Activated CD4-positive, alpha-beta T cell treated with anti-CD3 and anti-CD28 coated beads, Interleukin-2, amount 10 ng/mL, durations not matched to agents 7 days and 5 days (primary cell): ENCODE measurements around the gene CAGE1. TPM values are rescaled to one million over a fixed set of nuclear protein-coding genes. Genes with fewer than 3 reads are reported as not detected.

Experiments used
- CTCF ChIA-PET: fragments of 350-600 bp; sonication (Branson Sonifier 250); formaldehyde crosslinking; loops from one replicate; lab custom pipeline; 2021; ENCODE audit warnings: antibody characterized with exemption; lab: Charles Lee
- POLR2A ChIA-PET: fragments of 350-600 bp; sonication (Branson Sonifier 250); formaldehyde crosslinking; loops from one replicate; lab custom pipeline; 2021; ENCODE audit warnings: antibody characterized with exemption; lab: Charles Lee
- DNase-seq: peaks from one replicate; pipeline ENCODE4 v3.0.0-alpha.2; 2020
- H3K27ac Mint-ChIP-seq: one replicate; pipeline ENCODE4 v1.8.0; 2021; ENCODE audit warnings: mild to moderate bottlenecking, moderate library complexity, mixed read lengths
- H3K27me3 Mint-ChIP-seq: one replicate; pipeline ENCODE4 v1.8.0; 2021; ENCODE audit warnings: mixed read lengths
- H3K36me3 Mint-ChIP-seq: one replicate; pipeline ENCODE4 v1.8.0; 2021; ENCODE audit warnings: low read depth, mixed read lengths
- H3K4me1 Mint-ChIP-seq: one replicate; pipeline ENCODE4 v1.8.0; 2021; ENCODE audit warnings: mixed read lengths
- H3K4me3 Mint-ChIP-seq: one replicate; pipeline ENCODE4 v1.8.0; 2021; ENCODE audit warnings: mild to moderate bottlenecking, moderate library complexity, mixed read lengths
- H3K9me3 Mint-ChIP-seq: one replicate; pipeline ENCODE4 v1.8.0; 2021; ENCODE audit warnings: mixed read lengths
- total RNA-seq, 2 experiments: library from RNA; stranded (reverse); gene quantifications; one replicate each; pipeline ENCODE4 v1.2.3, GENCODE V29; 2021

Gene CAGE1
- total RNA-seq, 2 experiments from 2014 or later = 0.12 TPM; not detected in 1

GRCh38 chr6:7312616-7313504, 76.7 kb downstream of the CAGE1 start, which contains the start of gene SSR1:
SSR1 (minus strand) TSS chr6:7313199; CDS start chr6:7313120, 79 bp downstream.
- Mint-ChIP-seq H3K36me3 (peaks cover 38% of the 10 kb centered on the region), H3K9me3 (peaks cover 2% of the 10 kb centered on the region), H3K27ac (peak within 1 kb of the TSS; percentile 93), H3K4me3 (peak within 1 kb of the TSS; percentile 96), H3K4me1 (peaks cover 53% of the 10 kb centered on the region), H3K27me3 (no peaks in the 10 kb centered on the region)
- ChIA-PET POLR2A (interaction anchor here (0.6 kb wide), 1 partner anchor 77 kb away, joined by 3 read pairs; the partner anchor contains the start of genes CAGE1 and RIOK1), CTCF (interaction anchor here (0.5 to 2.3 kb wide), 5 partner anchors 9 to 37 kb away, joined by 3 to 7 read pairs (median 3); no protein-coding TSS in a partner anchor)
- peak; percentile 95 for DNase-seq

- peaks cover 44% of the 10 kb centered on the region for H3K36me3 Mint-ChIP-seq
- POLR2A ChIA-PET = no interaction called here
- H3K27ac Mint-ChIP-seq = peak overlapping the region; percentile 93
- no peaks in the 10 kb centered on the region for H3K27me3 Mint-ChIP-seq
- DNase-seq = peak; percentile 55
- peaks cover 58% of the 10 kb centered on the region for H3K4me1 Mint-ChIP-seq
- CTCF ChIA-PET = interaction anchor here (0.5 to 1.0 kb wide), 2 partner anchors 9 to 32 kb away, joined by 3 to 5 read pairs; no protein-coding TSS in a partner anchor
- H3K9me3 Mint-ChIP-seq = peaks cover 2% of the 10 kb centered on the region
- H3K4me3 Mint-ChIP-seq = peak overlapping the region; percentile 96
Observed at GRCh38 chr6:7311917-7312615, 77.5 kb downstream of the CAGE1 start.

- peaks cover 46% of the 10 kb centered on the region for H3K36me3 Mint-ChIP-seq
Observed at GRCh38 chr6:7311176-7311575, 78.4 kb downstream of the CAGE1 start.

GRCh38 chr6:7309050-7309449, 80.5 kb downstream of the CAGE1 start:
- no peak for DNase-seq
- no peak overlapping the region for H3K4me3 Mint-ChIP-seq
- H3K4me1 Mint-ChIP-seq = peaks cover 65% of the 10 kb centered on the region
- ChIA-PET CTCF (no interaction called here), POLR2A (interaction anchor here (0.7 kb wide), 1 partner anchor 628 kb away, joined by 3 read pairs; no protein-coding TSS in a partner anchor)
- peaks cover 2% of the 10 kb centered on the region for H3K9me3 Mint-ChIP-seq
- H3K27me3 Mint-ChIP-seq = no peaks in the 10 kb centered on the region
- peaks cover 58% of the 10 kb centered on the region for H3K36me3 Mint-ChIP-seq
- H3K27ac Mint-ChIP-seq = peak overlapping the region; percentile 34

More at GRCh38 chr6:7311176-7311575, 78.4 kb downstream of the CAGE1 start:
- peaks cover 2% of the 10 kb centered on the region for H3K9me3 Mint-ChIP-seq
- ChIA-PET POLR2A (no interaction called here), CTCF (interaction anchor here (0.8 kb wide), 1 partner anchor 36 kb away, joined by 3 read pairs; no protein-coding TSS in a partner anchor)
- DNase-seq = no peak
- H3K27me3 Mint-ChIP-seq = no peaks in the 10 kb centered on the region
- peaks cover 60% of the 10 kb centered on the region for H3K4me1 Mint-ChIP-seq
- H3K4me3 Mint-ChIP-seq = peak overlapping the region; percentile 72
- peak overlapping the region; percentile 0 for H3K27ac Mint-ChIP-seq

GRCh38 chr6:7307533-7307932, 82.0 kb downstream of the CAGE1 start:
- H3K9me3 Mint-ChIP-seq = peaks cover 2% of the 10 kb centered on the region
- ChIA-PET CTCF (no interaction called here), POLR2A (no interaction called here)
- no peak overlapping the region for H3K27ac Mint-ChIP-seq
- peaks cover 55% of the 10 kb centered on the region for H3K4me1 Mint-ChIP-seq
- no peaks in the 10 kb centered on the region for H3K27me3 Mint-ChIP-seq
- no peak for DNase-seq
- H3K36me3 Mint-ChIP-seq = peaks cover 64% of the 10 kb centered on the region
- no peak overlapping the region for H3K4me3 Mint-ChIP-seq

GRCh38 chr6:7304821-7305220, 84.7 kb downstream of the CAGE1 start:
- no peak overlapping the region for H3K27ac Mint-ChIP-seq
- ChIA-PET CTCF (no interaction called here), POLR2A (no interaction called here)
- no peak overlapping the region for H3K4me3 Mint-ChIP-seq
- H3K4me1 Mint-ChIP-seq = peaks cover 43% of the 10 kb centered on the region
- no peaks in the 10 kb centered on the region for H3K27me3 Mint-ChIP-seq
- peaks cover 66% of the 10 kb centered on the region for H3K36me3 Mint-ChIP-seq
- H3K9me3 Mint-ChIP-seq = peaks cover under 1% of the 10 kb centered on the region
- no peak for DNase-seq

GRCh38 chr6:7301702-7302101, 87.8 kb downstream of the CAGE1 start:
- POLR2A ChIA-PET = no interaction called here
- CTCF ChIA-PET = no interaction called here
- peaks cover 19% of the 10 kb centered on the region for H3K4me1 Mint-ChIP-seq

GRCh38 chr6:7300926-7301325, 88.6 kb downstream of the CAGE1 start:
- Mint-ChIP-seq H3K4me1 (peaks cover 20% of the 10 kb centered on the region), H3K27me3 (no peaks in the 10 kb centered on the region), H3K27ac (no peak overlapping the region), H3K4me3 (no peak overlapping the region), H3K9me3 (no peaks in the 10 kb centered on the region), H3K36me3 (peaks cover 65% of the 10 kb centered on the region)
- ChIA-PET CTCF (interaction anchor here (0.7 to 1.3 kb wide), 2 partner anchors 26 to 27 kb away, joined by 3 read pairs; no protein-coding TSS in a partner anchor), POLR2A (no interaction called here)
- no peak for DNase-seq

More at GRCh38 chr6:7301702-7302101, 87.8 kb downstream of the CAGE1 start:
- DNase-seq = no peak
- H3K4me3 Mint-ChIP-seq = no peak overlapping the region
- H3K27ac Mint-ChIP-seq = no peak overlapping the region
- H3K36me3 Mint-ChIP-seq = peaks cover 59% of the 10 kb centered on the region
- no peaks in the 10 kb centered on the region for H3K27me3 Mint-ChIP-seq
- no peaks in the 10 kb centered on the region for H3K9me3 Mint-ChIP-seq

GRCh38 chr6:7298113-7298512, 91.4 kb downstream of the CAGE1 start:
- DNase-seq = no peak
- CTCF ChIA-PET = interaction anchor here (1.0 to 1.6 kb wide), 3 partner anchors 8 to 22 kb away, joined by 3 to 5 read pairs (median 4); no protein-coding TSS in a partner anchor
- POLR2A ChIA-PET = no interaction called here
- Mint-ChIP-seq H3K36me3 (peaks cover 57% of the 10 kb centered on the region), H3K9me3 (no peaks in the 10 kb centered on the region), H3K27ac (no peak overlapping the region), H3K27me3 (no peaks in the 10 kb centered on the region), H3K4me3 (no peak overlapping the region), H3K4me1 (peaks cover 7% of the 10 kb centered on the region)

- no peak overlapping the region for H3K4me3 Mint-ChIP-seq
- H3K9me3 Mint-ChIP-seq = no peaks in the 10 kb centered on the region
- H3K27ac Mint-ChIP-seq = no peak overlapping the region
- ChIA-PET CTCF (interaction anchor here (0.7 to 0.8 kb wide), 3 partner anchors 10 to 510 kb away, joined by 3 read pairs; no protein-coding TSS in a partner anchor), POLR2A (no interaction called here)
- peaks cover 7% of the 10 kb centered on the region for H3K4me1 Mint-ChIP-seq
- H3K36me3 Mint-ChIP-seq = peaks cover 56% of the 10 kb centered on the region
- no peak for DNase-seq
- no peaks in the 10 kb centered on the region for H3K27me3 Mint-ChIP-seq
Observed at GRCh38 chr6:7296602-7297001, 92.9 kb downstream of the CAGE1 start.

GRCh38 chr6:7295916-7296315, 93.6 kb downstream of the CAGE1 start:
- ChIA-PET POLR2A (no interaction called here), CTCF (interaction anchor here (0.7 to 0.8 kb wide), 3 partner anchors 10 to 509 kb away, joined by 3 read pairs; no protein-coding TSS in a partner anchor)
- Mint-ChIP-seq H3K4me1 (peaks cover 4% of the 10 kb centered on the region), H3K27me3 (no peaks in the 10 kb centered on the region), H3K27ac (no peak overlapping the region), H3K9me3 (no peaks in the 10 kb centered on the region), H3K4me3 (no peak overlapping the region), H3K36me3 (peaks cover 50% of the 10 kb centered on the region)
- DNase-seq = no peak

- H3K27me3 Mint-ChIP-seq = no peaks in the 10 kb centered on the region
- peaks cover 46% of the 10 kb centered on the region for H3K36me3 Mint-ChIP-seq
- H3K9me3 Mint-ChIP-seq = no peaks in the 10 kb centered on the region
- no peak for DNase-seq
- peaks cover 2% of the 10 kb centered on the region for H3K4me1 Mint-ChIP-seq
- no peak overlapping the region for H3K4me3 Mint-ChIP-seq
- H3K27ac Mint-ChIP-seq = no peak overlapping the region
- CTCF ChIA-PET = interaction anchor here (1.5 kb wide), 1 partner anchor 20 kb away, joined by 3 read pairs; the partner anchor contains the start of gene SSR1
- POLR2A ChIA-PET = interaction anchor here (0.9 kb wide), 1 partner anchor 11 kb away, joined by 4 read pairs; no protein-coding TSS in a partner anchor
Observed at GRCh38 chr6:7292596-7293255, 96.8 kb downstream of the CAGE1 start.
